Hepatocyte (in vitro differentiated cells): Measurements from ENCODE around the gene ZNF318.

Experiments used
- CTCF ChIP-seq: fragments of 200-600 bp; sonication (generic); IDR thresholded peaks from 2 replicates; pipeline ENCODE4 v1.5.1; 2016; ENCODE audit warnings: antibody characterized with exemption, mild to moderate bottlenecking; ENCODE audit not compliant: poor library complexity
- EZH2 ChIP-seq: fragments of 200-600 bp; sonication (generic); IDR thresholded peaks from 2 replicates; pipeline ENCODE4 v1.6.1; 2016; ENCODE audit warnings: antibody characterized with exemption, mild to moderate bottlenecking, borderline replicate concordance

GRCh38 chr6:43292341-43292740, 77.1 kb downstream of the ZNF318 start:
- TF ChIP-seq EZH2 (no peak), CTCF (no peak)
